H1 (cell line): ENCODE measurements around the gene CWC27. TPM values are rescaled to one million over a fixed set of nuclear protein-coding genes. Genes with fewer than 3 reads are reported as not detected.

Experiments
- CTCF ChIA-PET: fragments of 300-600 bp; sonication (Branson Sonifier 250); formaldehyde crosslinking; loops from one replicate; lab custom pipeline; 2021; ENCODE audit not compliant: partially characterized antibody; lab: Charles Lee
- POLR2A ChIA-PET: fragments of 300-600 bp; sonication (Branson Sonifier 250); formaldehyde crosslinking; loops from one replicate; lab custom pipeline; 2021; ENCODE audit warnings: inconsistent platforms; ENCODE audit not compliant: partially characterized antibody; lab: Charles Lee
- DNase-seq, 2 experiments: peaks; one replicate each; pipeline versions ENCODE4 v3.0.0 to v3.0.0-alpha.2; 2010 to 2022; ENCODE audit warnings: low spot score in 2 of 2, low read depth in 1 of 2, mixed read lengths in 1 of 2
- FAIRE-seq: peaks from 2 replicates; lab custom pipeline; 2011; peaks lifted over from hg19 to GRCh38; lab: Jason Lieb, UNC
- H2AFZ ChIP-seq: 2 replicates; pipeline ENCODE4 v1.8.1; 2012; ENCODE audit warnings: low read length, inconsistent platforms
- H2AK5ac ChIP-seq: 2 replicates; pipeline ENCODE4 v1.6.1; 2013; ENCODE audit warnings: low read depth, low read length
- H2BK120ac ChIP-seq: replicated peaks from 2 replicates; pipeline ENCODE3; 2013; ENCODE audit warnings: low read depth, low read length, inconsistent platforms
- H2BK12ac ChIP-seq: 2 replicates; pipeline ENCODE4 v1.6.1; 2013; ENCODE audit warnings: low read depth, low read length
- H2BK15ac ChIP-seq: 2 replicates; pipeline ENCODE4 v1.6.1; 2013; ENCODE audit warnings: low read length
- H2BK20ac ChIP-seq: 2 replicates; pipeline ENCODE4 v1.6.1; 2013; ENCODE audit warnings: low read length
- H2BK5ac ChIP-seq: 2 replicates; pipeline ENCODE4 v1.6.1; 2013; ENCODE audit warnings: low read depth, low read length
- H3K14ac ChIP-seq: 2 replicates; pipeline ENCODE4 v1.6.1; 2013; ENCODE audit warnings: inconsistent platforms; ENCODE audit not compliant: insufficient read length
- H3K18ac ChIP-seq: 2 replicates; pipeline ENCODE4 v1.6.1; 2013; ENCODE audit warnings: low read length; ENCODE audit errors: extremely low read depth
- H3K23ac ChIP-seq: 2 replicates; pipeline ENCODE4 v1.6.1; 2013; ENCODE audit warnings: inconsistent platforms; ENCODE audit not compliant: insufficient read length
- H3K23me2 ChIP-seq: 2 replicates; pipeline ENCODE4 v1.6.1; 2013; ENCODE audit warnings: low read depth, low read length
- H3K27ac ChIP-seq: 2 replicates; pipeline ENCODE4 v1.6.1; 2011; ENCODE audit warnings: low read depth, low read length, inconsistent platforms
- H3K27me3 ChIP-seq, 4 experiments: replicated peaks in 1 of 4; 1 replicate in 1 of 4; 2 replicates in 3 of 4; pipeline versions ENCODE4 v1.6.1 to v1.8.1; 2011 to 2013; ENCODE audit warnings: low read length in 3 of 4, mild to moderate bottlenecking in 3 of 4, inconsistent platforms in 2 of 4, mixed read lengths in 2 of 4, moderate library complexity in 1 of 4; ENCODE audit not compliant: control insufficient read depth in 3 of 4, insufficient read depth in 3 of 4; ENCODE audit errors: extremely low read depth in 1 of 4
- H3K36me3 ChIP-seq, 4 experiments: 2 replicates each; pipeline versions ENCODE4 v1.6.1 to v1.8.1; 2011 to 2013; ENCODE audit warnings: mild to moderate bottlenecking in 4 of 4, low read length in 3 of 4, moderate library complexity in 2 of 4, control low read depth in 1 of 4, inconsistent platforms in 1 of 4; ENCODE audit not compliant: insufficient read depth in 4 of 4, control insufficient read depth in 2 of 4
- H3K4ac ChIP-seq: replicated peaks from 2 replicates; pipeline ENCODE3; 2013; ENCODE audit warnings: low read length, low read depth, mixed read lengths, inconsistent platforms; ENCODE audit not compliant: insufficient read length
- H3K4me1 ChIP-seq, 4 experiments: replicated peaks in 1 of 4; 1 replicate in 1 of 4; 2 replicates in 3 of 4; pipeline versions ENCODE4 v1.6.1 to v1.8.1; 2011 to 2013; ENCODE audit warnings: low read length in 3 of 4, inconsistent platforms in 2 of 4, mixed read lengths in 1 of 4; ENCODE audit not compliant: insufficient read depth in 4 of 4, control insufficient read depth in 3 of 4
- H3K4me2 ChIP-seq, 2 experiments: 2 replicates each; pipeline versions ENCODE4 v1.6.1 to v1.8.1; 2011 to 2013; ENCODE audit warnings: low read depth in 2 of 2, low read length in 2 of 2, control low read depth in 1 of 2, inconsistent platforms in 1 of 2, mild to moderate bottlenecking in 1 of 2; ENCODE audit not compliant: insufficient read depth in 1 of 2
- H3K4me3 ChIP-seq, 4 experiments: fragments of 200-600, 300-600 bp in 1 of 4; sonication (generic), shearing (Covaris generic), sonication (Bioruptor Twin) in 1 of 4; 2 replicates each; pipeline versions ENCODE4 v1.5.1 to v1.8.1; 2011 to 2016; ENCODE audit warnings: low read length in 4 of 4, low read depth in 3 of 4, control low read depth in 2 of 4, inconsistent platforms in 2 of 4, mild to moderate bottlenecking in 2 of 4, mixed read lengths in 1 of 4, moderate library complexity in 1 of 4; ENCODE audit not compliant: insufficient read depth in 2 of 4; ENCODE audit errors: extremely low read depth in 1 of 4
- H3K56ac ChIP-seq: replicated peaks from 2 replicates; pipeline ENCODE3; 2013; ENCODE audit warnings: low read depth, mild to moderate bottlenecking, mixed read lengths, low read length, inconsistent platforms; ENCODE audit not compliant: insufficient read length
- H3K79me1 ChIP-seq: 2 replicates; pipeline ENCODE4 v1.6.1; 2013; ENCODE audit warnings: low read depth, low read length, control low read depth
- H3K79me2 ChIP-seq, 2 experiments: 2 replicates each; pipeline versions ENCODE4 v1.6.1 to v1.8.1; 2012 to 2013; ENCODE audit warnings: low read length in 2 of 2, mild to moderate bottlenecking in 2 of 2, inconsistent platforms in 1 of 2; ENCODE audit not compliant: insufficient read depth in 2 of 2, control insufficient read depth in 1 of 2
- H3K9ac ChIP-seq, 4 experiments: replicated peaks in 1 of 4; 1 replicate in 1 of 4; 2 replicates in 3 of 4; pipeline versions ENCODE4 v1.6.1 to v1.8.1; 2011 to 2013; ENCODE audit warnings: low read depth in 3 of 4, low read length in 3 of 4, control low read depth in 2 of 4, mild to moderate bottlenecking in 2 of 4, moderate library complexity in 2 of 4, inconsistent platforms in 1 of 4; ENCODE audit errors: extremely low read depth in 1 of 4
- H3K9me3 ChIP-seq, 2 experiments: 2 replicates each; pipeline versions ENCODE4 v1.6.1 to v1.8.1; 2012 to 2013; ENCODE audit warnings: mild to moderate bottlenecking in 2 of 2, moderate library complexity in 2 of 2, control low read depth in 1 of 2, inconsistent platforms in 1 of 2, low read depth in 1 of 2, low read length in 1 of 2, mixed read lengths in 1 of 2; ENCODE audit not compliant: insufficient read depth in 2 of 2
- H4K20me1 ChIP-seq, 2 experiments: replicated peaks in 1 of 2; 2 replicates each; pipeline versions ENCODE3 to v1.8.1; 2011 to 2013; ENCODE audit warnings: inconsistent platforms in 2 of 2, low read length in 2 of 2, mild to moderate bottlenecking in 1 of 2; ENCODE audit not compliant: insufficient read depth in 2 of 2, control insufficient read depth in 1 of 2
- H4K5ac ChIP-seq: 2 replicates; pipeline ENCODE4 v1.6.1; 2013; ENCODE audit warnings: low read length, low read depth, mixed read lengths, inconsistent platforms; ENCODE audit not compliant: insufficient read length
- H4K8ac ChIP-seq: 2 replicates; pipeline ENCODE4 v1.8.0; 2013; ENCODE audit warnings: mild to moderate bottlenecking, moderate library complexity, low read length, inconsistent platforms; ENCODE audit not compliant: insufficient read depth; ENCODE audit errors: extremely low read depth
- H4K91ac ChIP-seq: replicated peaks from 2 replicates; pipeline ENCODE3; 2013; ENCODE audit warnings: low read length, mixed read lengths, inconsistent platforms; ENCODE audit not compliant: insufficient read length
- EZH2 ChIP-seq: fragments of 200-600 bp; sonication (generic); IDR thresholded peaks from 2 replicates; pipeline ENCODE4 v1.7.1; 2012; ENCODE audit warnings: low read depth, mild to moderate bottlenecking, moderate library complexity, low read length, inconsistent platforms; ENCODE audit not compliant: severe bottlenecking
- SIX5 ChIP-seq: IDR thresholded peaks from 2 replicates; pipeline ENCODE4 v1.6.1; 2011; ENCODE audit warnings: mild to moderate bottlenecking, low read depth, low read length
- WGBS, 2 experiments: shearing (Covaris generic) in 1 of 2; methylation state at CpG; one replicate each; pipeline versions ENCODE4 v1.1.6 to v1.1.7; 2013 to 2015; ENCODE audit warnings: low lambda C conversion rate in 2 of 2, mixed read lengths in 2 of 2, inconsistent platforms in 1 of 2, low coverage in 1 of 2, missing lambda C conversion rate in 1 of 2; ENCODE audit not compliant: insufficient replicate concordance in 2 of 2, insufficient coverage in 1 of 2, insufficient read length in 1 of 2; ENCODE audit errors: extremely low coverage in 1 of 2, missing lambda C conversion rate in 1 of 2; 5-methylcytosine and 5-hydroxymethylcytosine counted together
- polyA plus RNA-seq, 7 experiments: library from polyadenylated mRNA; depleted of rRNA in 3 of 7; stranded (reverse) in 5 of 7; unstranded in 2 of 7; fragments of >200 nt in 5 of 7; fragments of 200-250 nt in 2 of 7; gene quantifications; 1 replicate in 5 of 7; 2 replicates in 1 of 7; 4 replicates in 1 of 7; pipeline versions ENCODE4 v1.2.1 to v1.2.3, GENCODE V29; 2011 to 2013; ENCODE audit warnings: missing spikeins in 2 of 7, mixed read lengths in 2 of 7
- total RNA-seq: library from RNA; stranded (reverse); fragmentation: NEBNext Ultra II Directional; extraction: Animal tissue kit (Norgen Biotek cat#: 25700); gene quantifications from 2 replicates; pipeline ENCODE4 v1.2.1, GENCODE V29; 2021
- TF ChIP-seq, protein P1 (sequence below), 3 experiments: IDR thresholded peaks; 1 replicate in 2 of 3; 2 replicates in 1 of 3; pipeline versions ENCODE4 v1.5.1 to v1.6.1; 2011; ENCODE audit warnings: low read length in 3 of 3, mild to moderate bottlenecking in 3 of 3, inconsistent platforms in 2 of 3, low read depth in 1 of 3, moderate library complexity in 1 of 3; ENCODE audit not compliant: insufficient read depth in 1 of 3; ENCODE audit errors: control extremely low read depth in 1 of 3

The CWC27 gene
- total and polyA plus RNA-seq, 2 of the 8 experiments (the other 6 are each of a cell fraction or from before 2014, with no cell fraction given): 24.9 to 43.4 TPM

DNA sequence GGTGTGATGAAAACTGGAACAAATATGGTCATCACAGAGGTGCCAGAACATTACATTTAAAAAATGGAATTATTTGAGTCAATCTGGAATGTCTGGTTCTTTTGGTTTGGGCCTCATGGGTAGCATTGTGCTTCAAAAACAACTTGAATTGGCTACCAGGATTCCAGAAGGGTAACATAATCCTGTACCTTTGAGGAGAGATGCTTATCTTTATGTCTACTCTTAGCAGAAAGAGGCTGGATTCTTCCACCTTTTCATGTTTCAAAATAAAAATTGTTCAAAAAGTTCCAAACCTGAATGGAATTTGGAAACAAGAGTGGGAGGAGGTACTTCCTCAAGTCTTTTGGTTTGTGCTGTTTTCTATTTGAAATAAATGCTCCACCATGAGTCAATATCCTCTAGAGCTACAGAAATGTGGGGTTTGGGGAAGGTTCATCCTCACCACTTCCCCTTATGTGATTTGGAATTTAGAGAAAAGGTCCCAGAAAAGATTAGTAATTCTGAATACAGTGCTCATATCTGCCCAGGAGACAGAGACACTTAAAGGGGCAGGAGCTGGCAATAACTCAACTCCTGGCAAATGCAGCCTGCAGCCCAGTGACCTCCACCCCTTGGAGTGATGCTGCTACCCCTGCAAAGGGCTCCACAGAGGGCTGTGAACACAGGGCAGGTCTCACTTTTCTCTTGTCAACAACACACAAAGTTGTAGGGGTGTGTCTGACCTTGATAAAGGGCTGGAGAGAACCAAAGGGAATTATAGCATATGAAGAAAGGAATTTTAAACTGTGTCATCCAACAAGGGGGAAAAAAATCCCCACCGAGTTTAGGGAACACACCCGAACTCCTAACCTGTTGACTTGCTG is 272.8 kb downstream of the CWC27 start:
- no peak for DNase-seq
- Histone ChIP-seq H3K56ac (no peak overlapping the region), H4K8ac (no peak overlapping the region), H3K14ac (no peak overlapping the region), H2BK5ac (no peak overlapping the region), H2BK15ac (no peak overlapping the region), H3K79me1 (no peaks in the 10 kb centered on the region), H3K27ac (no peak overlapping the region), H2AFZ (no peak overlapping the region), H3K79me2 (no peaks in the 10 kb centered on the region), H3K36me3 (no peaks in the 10 kb centered on the region), H3K4me1 (peaks cover 0 to 4% (median 0%) of the 10 kb centered on the region in 4 experiments; a peak in 1 of 7 replicates), H4K91ac (no peak overlapping the region), H2AK5ac (no peak overlapping the region), H2BK120ac (no peak overlapping the region), H4K20me1 (no peaks in the 10 kb centered on the region), H3K23me2 (no peaks in the 10 kb centered on the region; the same call in 1 of the 2 replicates), H2BK20ac (no peak overlapping the region), H3K18ac (no peak overlapping the region), H4K5ac (no peak overlapping the region), H3K9me3 (no peaks in the 10 kb centered on the region), H3K9ac (no peak overlapping the region), H3K23ac (no peak overlapping the region), H3K4me3 (no peak overlapping the region), H3K4me2 (no peak overlapping the region), H3K4ac (no peak overlapping the region), H2BK12ac (no peak overlapping the region), H3K27me3 (no peaks in the 10 kb centered on the region; a peak in 2 of 7 replicates)
- CTCF ChIA-PET: no interaction called here
- POLR2A ChIA-PET: no interaction called here
- TF ChIP-seq, protein P1, sequence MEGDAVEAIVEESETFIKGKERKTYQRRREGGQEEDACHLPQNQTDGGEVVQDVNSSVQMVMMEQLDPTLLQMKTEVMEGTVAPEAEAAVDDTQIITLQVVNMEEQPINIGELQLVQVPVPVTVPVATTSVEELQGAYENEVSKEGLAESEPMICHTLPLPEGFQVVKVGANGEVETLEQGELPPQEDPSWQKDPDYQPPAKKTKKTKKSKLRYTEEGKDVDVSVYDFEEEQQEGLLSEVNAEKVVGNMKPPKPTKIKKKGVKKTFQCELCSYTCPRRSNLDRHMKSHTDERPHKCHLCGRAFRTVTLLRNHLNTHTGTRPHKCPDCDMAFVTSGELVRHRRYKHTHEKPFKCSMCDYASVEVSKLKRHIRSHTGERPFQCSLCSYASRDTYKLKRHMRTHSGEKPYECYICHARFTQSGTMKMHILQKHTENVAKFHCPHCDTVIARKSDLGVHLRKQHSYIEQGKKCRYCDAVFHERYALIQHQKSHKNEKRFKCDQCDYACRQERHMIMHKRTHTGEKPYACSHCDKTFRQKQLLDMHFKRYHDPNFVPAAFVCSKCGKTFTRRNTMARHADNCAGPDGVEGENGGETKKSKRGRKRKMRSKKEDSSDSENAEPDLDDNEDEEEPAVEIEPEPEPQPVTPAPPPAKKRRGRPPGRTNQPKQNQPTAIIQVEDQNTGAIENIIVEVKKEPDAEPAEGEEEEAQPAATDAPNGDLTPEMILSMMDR (IDR thresholded peaks at IDR 0.05; ENCODE audit: control extremely low read depth in 1 of 3, insufficient read depth in 1 of 3, low read depth in 1 of 3, low read length in 3 of 3): no peak
- TF ChIP-seq EZH2 (no peak), SIX5 (no peak)
- WGBS, 2 experiments: 100% methylated on average over 2 of the region's 2 CpGs; no CpG with 5 or more reads in 1 of the 2 experiments
- FAIRE-seq: no peak
